Activated T-cell treated with anti-CD3 and anti-CD28 coated beads, Interleukin-2, amount 50 U/mL, for 4 hours (primary cell): ENCODE data around the gene PCYT2. TPM values are rescaled to one million over a fixed set of nuclear protein-coding genes. Genes with fewer than 3 reads are reported as not detected.

Source experiments
- ATAC-seq, 2 donors: fragments of 200-7000 bp; cut with Tn5 transposase; one replicate each; pipeline ENCODE4 v1.10.0; 2021
- DNase-seq: peaks from one replicate; pipeline ENCODE4 v3.0.0-alpha.2; 2020
- H3K27me3 Mint-ChIP-seq: one replicate; pipeline ENCODE4 v1.8.0; 2021; ENCODE audit warnings: low read depth, mixed read lengths
- H3K36me3 Mint-ChIP-seq: one replicate; pipeline ENCODE4 v1.8.0; 2022; ENCODE audit warnings: mixed read lengths; ENCODE audit not compliant: insufficient read depth
- H3K4me1 Mint-ChIP-seq: one replicate; pipeline ENCODE4 v1.8.0; 2021; ENCODE audit warnings: low read depth, mixed read lengths
- H3K4me3 Mint-ChIP-seq: one replicate; pipeline ENCODE4 v1.8.0; 2021; ENCODE audit warnings: mild to moderate bottlenecking, moderate library complexity, mixed read lengths
- H3K9me3 Mint-ChIP-seq: one replicate; pipeline ENCODE4 v1.8.0; 2021; ENCODE audit warnings: mixed read lengths
- total RNA-seq, 3 donors: library from RNA; stranded (reverse); gene quantifications; one replicate each; pipeline ENCODE4 v1.2.1, GENCODE V29; 2021

PCYT2 gene
- total RNA-seq, 3 donors from 2014 or later = 23.5 to 25.8 (median 25.7) TPM

DNA sequence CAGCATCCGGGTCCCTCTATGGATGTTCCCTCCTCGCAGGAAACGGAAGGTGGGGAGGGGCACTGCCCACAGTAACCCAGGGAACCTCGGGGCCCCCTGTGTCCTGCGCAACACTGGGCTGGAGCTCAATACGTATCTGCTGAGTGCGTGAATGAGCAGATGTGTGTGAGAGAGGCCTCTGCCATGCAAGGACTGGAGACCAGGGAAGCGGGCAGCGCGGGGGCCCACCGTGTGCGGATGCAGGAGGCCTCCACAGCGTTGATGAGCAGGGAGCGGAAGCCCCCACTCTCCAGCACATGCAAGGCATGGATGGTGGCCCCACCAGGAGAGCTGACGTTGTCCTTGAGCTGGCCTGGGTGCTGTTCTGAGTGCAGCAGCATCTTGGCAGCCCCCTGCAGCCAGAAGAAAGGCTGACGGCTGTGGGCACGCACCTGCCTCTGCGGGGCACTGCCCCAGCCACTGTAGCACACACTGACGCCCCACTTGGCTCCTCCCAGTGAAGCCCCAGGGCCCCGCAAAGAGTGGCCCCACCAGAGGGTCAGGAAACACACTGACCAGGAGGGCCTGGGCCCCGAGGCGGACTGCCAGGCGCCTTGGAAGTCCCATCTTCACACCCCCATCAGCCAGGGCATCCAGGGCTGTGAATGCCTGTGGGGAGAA lies 23.0 kb upstream of the PCYT2 start:
- no peak for ATAC-seq
- H3K9me3 Mint-ChIP-seq = no peaks in the 10 kb centered on the region
- H3K4me1 Mint-ChIP-seq = peaks cover 10% of the 10 kb centered on the region
- no peak overlapping the region for H3K4me3 Mint-ChIP-seq
- peaks cover 14% of the 10 kb centered on the region for H3K36me3 Mint-ChIP-seq
- peaks cover 15% of the 10 kb centered on the region for H3K27me3 Mint-ChIP-seq
- no peak for DNase-seq

DNA sequence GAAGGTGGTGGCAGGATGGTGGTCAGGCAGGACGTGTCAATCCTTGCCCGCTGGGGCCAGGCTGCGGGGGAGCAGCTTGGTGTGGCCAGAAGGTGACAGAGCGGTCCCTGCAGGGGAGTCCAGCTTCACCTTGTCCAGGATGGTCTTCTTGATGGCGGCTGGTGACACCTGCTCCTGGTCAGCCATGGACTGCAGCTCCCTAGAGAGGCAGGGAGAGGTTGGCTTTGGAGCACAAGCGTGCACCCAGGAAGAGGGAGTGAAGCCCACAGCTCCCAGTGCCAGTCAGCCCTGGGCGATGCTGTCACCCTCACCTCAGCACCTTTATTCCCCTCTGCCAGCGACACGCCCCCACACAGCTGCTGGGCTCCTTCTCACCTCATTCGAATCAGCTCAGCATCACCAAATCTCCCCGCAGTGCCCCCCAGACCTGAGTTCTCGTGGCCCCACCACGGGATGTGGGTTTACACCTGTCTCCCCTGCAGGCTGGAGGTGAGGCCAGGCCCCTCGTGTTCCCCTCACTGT lies 22.0 kb upstream of the PCYT2 start:
- DNase-seq (no peak), ATAC-seq (no peak)
- no peaks in the 10 kb centered on the region for H3K9me3 Mint-ChIP-seq
- H3K27me3 Mint-ChIP-seq = peaks cover 19% of the 10 kb centered on the region
- no peak overlapping the region for H3K4me3 Mint-ChIP-seq
- peaks cover 14% of the 10 kb centered on the region for H3K36me3 Mint-ChIP-seq
- peaks cover 10% of the 10 kb centered on the region for H3K4me1 Mint-ChIP-seq

DNA sequence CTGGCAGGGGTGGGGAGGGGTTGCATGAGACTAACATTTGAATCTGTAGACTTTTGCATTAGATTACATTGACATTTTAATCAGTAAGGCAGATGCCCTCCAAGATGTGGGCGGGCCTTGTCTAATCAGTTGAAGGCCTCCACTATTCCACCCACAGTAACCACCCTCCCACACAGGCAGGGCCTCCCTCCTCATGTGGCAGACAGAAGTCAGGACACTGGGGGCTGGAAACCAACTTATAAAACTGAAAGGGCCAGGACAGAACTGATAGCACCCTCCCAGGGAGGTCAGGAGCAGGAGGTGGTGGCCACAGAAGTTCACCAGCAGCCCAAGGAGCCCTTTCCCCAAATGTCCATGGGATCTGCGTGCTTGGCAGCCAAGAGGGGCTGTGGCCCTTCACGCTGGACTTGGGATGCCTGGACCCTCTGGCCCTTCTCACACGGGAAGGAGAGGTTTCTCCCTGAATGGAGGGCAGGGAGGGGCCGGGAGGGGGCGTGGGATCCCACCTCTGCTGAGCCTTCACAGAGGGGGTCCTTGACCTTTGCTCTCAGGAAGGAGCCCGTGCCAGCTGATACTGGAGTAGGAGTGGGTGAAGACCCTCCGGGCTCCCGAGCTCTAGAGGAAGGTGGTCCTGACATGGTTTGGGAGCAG lies 21.3 kb upstream of the PCYT2 start:
- Mint-ChIP-seq H3K9me3 (no peaks in the 10 kb centered on the region), H3K4me1 (peaks cover 5% of the 10 kb centered on the region), H3K4me3 (no peak overlapping the region), H3K27me3 (peaks cover 19% of the 10 kb centered on the region), H3K36me3 (peaks cover 14% of the 10 kb centered on the region)
- no peak for DNase-seq
- no peak for ATAC-seq

DNA sequence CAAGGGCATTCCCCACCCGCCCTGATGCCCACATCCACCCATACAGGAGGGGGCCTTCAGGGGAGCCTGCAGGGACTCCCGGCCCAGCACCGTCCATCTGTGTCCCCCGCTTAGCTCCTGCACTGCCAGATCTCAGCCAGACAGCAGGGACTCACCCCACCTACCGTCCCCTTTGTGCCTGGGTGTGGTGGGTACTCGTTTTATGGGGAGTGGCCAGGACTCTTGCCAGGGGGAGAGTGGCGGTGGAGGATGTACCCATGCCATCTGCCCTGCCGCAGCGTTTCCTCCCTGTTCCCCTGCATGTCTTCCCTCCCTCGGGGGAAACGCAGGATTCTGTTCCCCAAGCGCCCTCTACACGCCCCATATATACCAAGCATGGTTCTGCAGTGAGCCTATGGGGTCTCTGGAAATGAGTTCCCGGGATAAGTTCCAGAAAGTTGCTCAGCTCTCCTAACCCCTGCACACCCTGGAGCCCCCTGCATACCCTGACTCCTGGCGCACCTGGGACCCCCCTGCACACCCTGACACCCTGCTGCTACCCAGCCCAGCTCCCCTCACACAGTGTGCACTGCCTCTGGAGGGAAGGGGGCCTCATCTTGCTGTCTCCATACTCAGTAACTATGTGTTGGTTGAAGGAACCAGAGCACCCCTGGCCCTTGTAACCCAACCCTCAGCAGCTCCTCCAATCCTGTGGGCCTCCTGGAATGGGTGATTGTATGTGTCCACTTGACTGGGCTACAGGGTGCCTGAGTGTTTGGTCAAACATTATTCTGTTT lies 20.5 kb upstream of the PCYT2 start:
- Mint-ChIP-seq H3K27me3 (peaks cover 19% of the 10 kb centered on the region), H3K36me3 (peaks cover 14% of the 10 kb centered on the region), H3K9me3 (no peaks in the 10 kb centered on the region), H3K4me1 (peaks cover 5% of the 10 kb centered on the region), H3K4me3 (no peak overlapping the region)
- ATAC-seq (no peak), DNase-seq (no peak)

DNA sequence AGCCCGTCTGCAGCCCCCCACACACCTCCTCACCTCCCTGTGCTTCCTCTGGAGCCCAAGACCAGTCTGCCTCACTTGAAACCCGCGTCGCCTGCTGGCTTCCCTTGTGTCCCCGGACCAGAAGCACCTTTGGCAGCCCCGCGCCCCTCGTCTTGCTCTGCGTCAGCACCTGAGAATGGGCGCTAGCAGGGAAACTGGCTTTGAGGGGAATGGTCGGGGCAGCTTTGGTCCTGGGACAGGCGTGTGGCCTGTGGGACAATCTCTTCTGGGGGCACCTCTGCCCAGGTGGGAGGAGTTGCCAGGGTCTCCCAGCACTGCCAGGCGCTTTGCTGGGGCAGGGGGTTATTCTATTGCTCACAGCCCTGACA lies 20.0 kb upstream of the PCYT2 start:
- H3K9me3 Mint-ChIP-seq = no peaks in the 10 kb centered on the region
- ATAC-seq (no peak), DNase-seq (no peak)
- H3K4me1 Mint-ChIP-seq = peaks cover 5% of the 10 kb centered on the region
- no peak overlapping the region for H3K4me3 Mint-ChIP-seq
- peaks cover 19% of the 10 kb centered on the region for H3K27me3 Mint-ChIP-seq
- peaks cover 14% of the 10 kb centered on the region for H3K36me3 Mint-ChIP-seq

DNA sequence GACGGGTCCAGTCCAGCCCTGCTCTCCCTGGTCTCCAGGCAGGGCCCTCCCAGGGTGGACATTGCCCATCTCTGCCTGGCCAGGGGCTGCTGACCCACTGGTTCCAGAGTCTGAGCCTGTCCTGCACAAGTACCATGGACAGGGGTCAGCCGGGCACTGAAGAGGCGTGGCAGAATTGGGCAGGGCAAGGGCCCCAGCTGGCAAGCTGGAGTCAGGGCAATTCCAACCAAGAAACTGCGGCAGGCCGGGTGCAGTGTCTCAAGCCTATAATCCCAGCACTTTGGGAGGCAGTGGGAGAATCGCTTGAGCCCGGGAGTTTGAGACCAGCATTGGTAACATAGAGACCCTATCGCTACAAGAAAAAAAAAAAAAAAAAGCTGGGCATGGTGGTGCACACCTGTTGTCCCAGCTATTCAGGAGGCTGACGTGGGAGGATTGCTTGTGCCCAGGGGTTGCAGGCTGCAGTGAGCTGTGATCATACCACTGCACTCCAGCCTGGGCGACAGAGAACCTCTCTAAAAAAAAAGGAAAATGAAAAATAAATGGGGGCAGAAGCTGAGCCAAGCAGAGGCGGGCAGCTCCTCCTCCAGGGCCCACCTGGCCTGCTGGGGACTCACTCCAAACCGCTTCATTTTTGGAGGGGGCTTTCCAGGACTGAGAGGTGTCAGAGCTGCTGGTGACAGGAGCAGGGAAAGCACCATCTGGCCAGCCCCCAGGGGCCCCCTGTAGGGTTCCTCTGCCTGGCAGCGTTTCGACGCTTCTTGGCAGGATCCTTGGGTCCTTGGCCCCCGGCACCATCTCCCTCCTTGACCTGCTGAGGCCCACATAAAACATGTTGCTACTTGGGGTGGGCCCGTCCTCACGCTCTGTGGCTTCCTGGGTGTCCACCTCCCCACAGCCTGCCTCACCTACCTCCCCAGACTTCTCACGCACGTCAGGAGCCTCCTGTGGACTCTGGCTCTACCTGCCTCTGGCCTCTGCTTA lies 19.2 kb upstream of the PCYT2 start:
- DNase-seq (no peak), ATAC-seq (no peak)
- no peak overlapping the region for H3K4me3 Mint-ChIP-seq
- H3K27me3 Mint-ChIP-seq = peaks cover 19% of the 10 kb centered on the region
- peaks cover 9% of the 10 kb centered on the region for H3K4me1 Mint-ChIP-seq
- H3K9me3 Mint-ChIP-seq = no peaks in the 10 kb centered on the region
- peaks cover 9% of the 10 kb centered on the region for H3K36me3 Mint-ChIP-seq

DNA sequence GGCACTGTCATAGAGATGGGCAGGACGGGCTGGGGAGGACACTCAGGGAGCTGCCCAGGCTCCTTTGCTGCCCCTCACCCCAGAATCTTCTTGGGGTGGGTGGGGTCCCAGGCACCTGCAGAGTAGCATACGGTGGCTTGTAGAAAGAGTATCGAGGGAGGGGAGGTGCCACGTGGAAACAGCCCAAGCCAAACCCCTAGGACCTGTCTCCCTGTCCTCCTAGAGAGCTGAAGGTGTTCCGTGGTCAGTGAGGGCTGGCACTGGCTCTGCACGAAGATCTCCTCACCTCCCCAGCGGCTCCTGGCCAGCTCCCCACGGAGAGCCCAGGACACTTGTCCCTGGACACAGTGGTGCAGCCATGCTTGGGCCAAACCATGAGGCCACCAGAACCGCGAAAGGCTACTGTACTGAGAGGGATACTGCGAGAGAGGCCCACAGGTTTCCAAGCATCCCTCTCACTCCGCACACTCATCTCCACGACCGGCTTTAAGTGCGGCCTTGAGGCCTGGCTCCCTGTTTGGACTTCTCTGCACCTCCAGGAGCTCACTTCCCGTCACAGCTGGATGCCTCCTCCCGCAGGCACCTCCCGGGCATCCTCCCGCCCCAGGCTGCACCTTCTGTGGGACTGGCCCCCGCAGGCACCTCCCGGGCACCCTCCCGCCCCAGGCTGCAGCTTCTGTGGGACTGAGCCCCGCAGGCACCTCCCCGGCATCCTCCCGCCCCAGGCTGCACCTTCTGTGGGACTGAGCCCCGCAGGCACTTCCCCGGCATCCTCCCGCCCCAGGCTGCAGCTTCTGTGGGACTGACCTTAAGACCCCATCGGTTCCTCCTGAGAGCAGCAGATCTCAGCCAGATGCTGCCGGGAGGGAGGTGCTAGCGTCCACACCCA lies 18.3 kb upstream of the PCYT2 start:
- ATAC-seq = no peak
- Mint-ChIP-seq H3K9me3 (no peaks in the 10 kb centered on the region), H3K4me3 (peak overlapping the region; percentile 66), H3K36me3 (peaks cover 5% of the 10 kb centered on the region), H3K4me1 (peaks cover 12% of the 10 kb centered on the region), H3K27me3 (peaks cover 19% of the 10 kb centered on the region)
- DNase-seq = no peak

DNA sequence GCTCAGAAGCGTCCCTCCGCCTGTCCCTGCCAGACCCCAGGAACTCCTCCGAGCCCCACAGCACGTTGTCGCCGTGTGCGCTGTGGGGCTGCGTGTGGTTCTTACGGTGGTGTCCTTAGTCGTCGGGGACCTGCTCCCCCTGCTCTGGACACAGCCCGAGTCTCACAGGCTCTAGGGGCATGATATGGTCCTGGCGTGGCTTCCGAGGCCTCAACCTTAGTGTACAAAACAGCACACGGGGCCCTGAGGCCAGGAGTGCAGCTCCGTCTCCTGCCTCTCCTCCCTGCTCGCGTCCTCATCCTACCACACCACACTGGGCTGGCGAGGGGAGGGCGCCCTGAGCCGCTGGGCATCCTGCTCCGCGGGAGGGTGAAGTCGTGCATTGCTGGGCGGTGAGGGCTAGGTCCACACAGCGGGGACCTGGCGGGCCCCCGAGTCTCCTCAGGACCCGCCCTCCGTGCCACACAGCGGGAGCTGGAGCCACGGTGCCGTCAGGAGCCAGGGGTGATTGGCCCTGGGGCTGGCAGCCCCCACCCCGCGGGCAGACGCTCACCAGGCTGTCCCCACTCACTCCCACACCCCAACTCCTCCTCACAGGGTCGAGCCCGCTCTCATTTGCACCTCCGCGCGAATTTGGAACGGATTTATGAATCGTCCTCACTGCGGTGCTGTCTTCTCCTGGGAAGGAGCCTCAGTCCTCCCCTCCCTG lies 17.5 kb upstream of the PCYT2 start:
- H3K36me3 Mint-ChIP-seq = peaks cover under 1% of the 10 kb centered on the region
- H3K4me3 Mint-ChIP-seq = peak overlapping the region; percentile 66
- H3K4me1 Mint-ChIP-seq = peaks cover 16% of the 10 kb centered on the region
- no peak for DNase-seq
- ATAC-seq = no peak
- H3K27me3 Mint-ChIP-seq = peaks cover 19% of the 10 kb centered on the region
- no peaks in the 10 kb centered on the region for H3K9me3 Mint-ChIP-seq

DNA sequence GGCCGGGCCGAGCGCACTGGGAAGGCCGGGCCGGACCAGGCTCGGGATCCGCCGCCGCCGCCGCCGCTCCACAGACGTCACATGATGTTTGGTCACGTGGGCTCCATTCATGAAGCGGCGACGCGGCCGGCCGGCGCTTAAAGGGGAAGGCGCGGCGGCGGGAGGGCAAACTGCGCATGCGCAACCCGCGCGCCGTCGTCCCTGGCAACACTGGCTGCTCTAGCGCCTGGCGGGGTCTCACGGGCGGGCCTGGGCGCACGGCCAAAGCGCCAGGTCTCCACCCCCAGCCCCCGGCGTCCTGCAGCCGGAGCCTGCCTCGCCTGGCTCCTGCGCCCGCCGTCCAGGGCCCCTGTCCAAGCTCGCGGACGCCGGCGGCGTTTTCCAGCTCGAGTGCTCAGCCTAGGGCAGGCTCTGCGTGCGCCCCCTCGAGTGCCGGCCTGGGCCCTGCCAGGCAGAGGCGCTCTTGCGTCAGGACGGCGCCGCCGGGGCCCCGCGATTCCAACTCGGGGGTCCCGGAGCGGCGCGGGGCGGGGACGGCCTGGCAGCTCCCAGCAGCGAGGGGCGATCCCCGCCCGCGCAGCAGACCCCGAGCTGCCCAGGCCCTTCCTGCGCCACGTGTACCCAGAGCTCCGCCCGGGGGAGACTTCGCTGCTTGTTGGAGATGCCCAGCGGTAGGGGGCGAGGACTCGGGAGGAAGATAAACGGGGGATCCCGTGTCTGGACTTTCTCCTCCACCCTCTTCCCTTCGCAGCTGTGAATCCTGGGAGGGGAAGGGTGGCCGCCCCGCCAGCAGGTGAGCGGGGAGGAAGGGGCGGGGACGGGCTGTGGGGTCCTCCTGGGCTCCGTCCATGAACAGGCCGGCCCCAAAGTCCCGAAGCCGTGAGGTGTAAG lies 16.7 kb upstream of the PCYT2 start, which contains the start of gene MAFG:
TSS of gene MAFG (minus strand) at position 83 of the 891 bp plus-strand sequence. CDS start 4,550 bp downstream, outside the sequence.
- peaks cover 19% of the 10 kb centered on the region for H3K27me3 Mint-ChIP-seq

DNA sequence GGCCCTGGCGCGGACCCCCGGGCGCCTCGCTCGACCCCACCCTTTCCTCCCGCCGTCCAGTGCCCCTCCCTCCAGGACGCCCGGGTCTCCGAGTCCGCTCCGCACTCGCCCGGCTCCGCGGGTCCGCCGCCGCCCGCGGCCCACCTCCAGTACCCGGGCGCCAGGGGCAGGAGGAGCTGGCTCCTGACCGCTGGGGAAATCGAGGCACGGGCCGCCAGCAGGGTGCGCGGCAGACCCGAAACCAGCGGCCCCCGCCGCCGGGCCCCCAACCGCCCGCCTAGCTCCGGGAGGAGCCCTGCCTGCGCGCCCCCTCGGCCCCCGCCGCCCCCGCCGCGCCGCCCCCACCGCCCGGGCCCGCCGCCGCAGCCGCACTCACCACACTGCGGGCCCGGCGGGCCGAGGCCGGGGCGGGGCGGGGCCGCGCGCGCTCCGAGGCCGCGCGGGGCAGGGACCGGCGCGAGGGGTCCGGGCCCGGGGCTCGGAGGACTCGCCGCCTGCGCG lies 16.0 kb upstream of the PCYT2 start:
- Mint-ChIP-seq H3K4me1 (peaks cover 16% of the 10 kb centered on the region), H3K4me3 (no peak overlapping the region), H3K36me3 (peaks cover 2% of the 10 kb centered on the region), H3K27me3 (peaks cover 19% of the 10 kb centered on the region), H3K9me3 (no peaks in the 10 kb centered on the region)
- DNase-seq (peak; percentile 26), ATAC-seq (peak; percentile 8 to 16)

More for the DNA sequence above, 16.7 kb upstream of the PCYT2 start, which contains the start of gene MAFG:
- Mint-ChIP-seq H3K4me3 (peak within 1 kb of the TSS; percentile 89), H3K36me3 (no peaks in the 10 kb centered on the region), H3K4me1 (peaks cover 16% of the 10 kb centered on the region), H3K9me3 (no peaks in the 10 kb centered on the region)
- DNase-seq = peak; percentile 85
- ATAC-seq = peak; percentile 71 to 73

DNA sequence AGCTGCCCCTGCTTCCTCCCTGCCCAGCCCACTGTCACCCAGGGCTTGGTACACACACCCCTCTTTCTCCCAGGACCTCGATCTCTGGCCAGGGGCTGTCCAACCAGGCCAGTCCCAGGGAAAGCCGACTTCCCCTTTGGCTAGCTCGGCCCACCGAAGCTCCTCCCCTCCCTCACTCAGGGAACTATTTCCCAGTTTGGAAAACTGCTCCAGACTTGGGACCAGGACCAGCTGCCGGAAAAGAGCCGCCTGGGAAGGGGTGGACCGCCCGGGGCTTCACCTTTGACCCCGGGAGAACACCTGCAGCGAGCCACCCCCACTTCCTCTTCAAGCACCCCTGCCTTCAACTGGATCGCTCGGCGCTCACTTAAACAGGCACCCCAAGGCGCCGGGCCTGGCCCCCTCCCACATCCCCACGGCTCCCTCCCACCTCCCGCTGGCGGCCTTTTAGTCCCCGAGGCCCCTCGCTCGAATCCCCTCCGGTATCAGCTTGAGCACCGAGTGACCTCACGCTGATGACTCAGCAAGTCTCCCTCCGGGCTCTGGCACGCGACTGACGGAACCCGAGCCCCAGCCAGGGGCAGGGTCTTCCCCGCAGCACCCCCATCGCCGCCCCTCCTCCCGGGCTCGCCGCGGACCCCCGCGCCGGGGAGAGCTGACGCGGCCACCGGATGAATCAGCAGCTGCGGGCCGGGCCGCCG lies 15.4 kb upstream of the PCYT2 start:
- DNase-seq (peak; percentile 59), ATAC-seq (peak; percentile 36 to 42)
- H3K4me1 Mint-ChIP-seq = peaks cover 16% of the 10 kb centered on the region
- H3K27me3 Mint-ChIP-seq = peaks cover 15% of the 10 kb centered on the region
- peak overlapping the region; percentile 89 for H3K4me3 Mint-ChIP-seq
- H3K36me3 Mint-ChIP-seq = peaks cover 3% of the 10 kb centered on the region
- H3K9me3 Mint-ChIP-seq = no peaks in the 10 kb centered on the region
